Activated effector memory CD4-positive, alpha-beta T cell treated with anti-CD3 and anti-CD28 coated beads, Interleukin-2, amount 50 U/mL, for 16 hours (primary cell): ENCODE measurements around the gene FKBP1C.
"Not testable (repeated sequence)": the region's sequence is repeated elsewhere in the genome, so short reads cannot be mapped to it uniquely, and the experiment has no call there.

Source experiments
- DNase-seq: peaks from one replicate; pipeline ENCODE4 v3.0.0-alpha.2; 2020

FKBP1C gene

GRCh38 chr6:63211343-63211742 lies at the start of gene FKBP1C:
TSS of gene FKBP1C (plus strand) at chr6:63211469.
- DNase-seq, result not testable (repeated sequence)

- not testable (repeated sequence) for DNase-seq
These were observed 47.0 kb upstream of the FKBP1C start for GRCh38 chr6:63164047-63164803.

- no peak for DNase-seq
These were observed 37.1 kb upstream of the FKBP1C start for GRCh38 chr6:63174173-63174572.

- DNase-seq, result no peak
These were observed 35.1 kb upstream of the FKBP1C start for GRCh38 chr6:63176181-63176580.

GRCh38 chr6:63180367-63180766 lies 30.9 kb upstream of the FKBP1C start:
- DNase-seq, result no peak

- no peak for DNase-seq
These were observed 24.3 kb upstream of the FKBP1C start for GRCh38 chr6:63186970-63187369.

GRCh38 chr6:63188828-63189227 lies 22.4 kb upstream of the FKBP1C start:
- DNase-seq, result no peak

- no peak for DNase-seq
These were observed 17.9 kb upstream of the FKBP1C start for GRCh38 chr6:63193324-63193723.

- DNase-seq, result no peak
These were observed 13.5 kb upstream of the FKBP1C start for GRCh38 chr6:63197741-63198140.

- DNase-seq, result no peak
These were observed 2.1 kb downstream of the FKBP1C start for GRCh38 chr6:63213325-63213724.

GRCh38 chr6:63214816-63215215 lies 3.5 kb downstream of the FKBP1C start:
- DNase-seq, result no peak

- DNase-seq, result no peak
These were observed 12.9 kb downstream of the FKBP1C start for GRCh38 chr6:63224179-63224578.

GRCh38 chr6:63225987-63226386 lies 14.7 kb downstream of the FKBP1C start:
- not testable (repeated sequence) for DNase-seq

- DNase-seq, result not testable (repeated sequence)
These were observed 16.9 kb downstream of the FKBP1C start for GRCh38 chr6:63227928-63228894.

GRCh38 chr6:63230027-63230426 lies 18.8 kb downstream of the FKBP1C start:
- not testable (repeated sequence) for DNase-seq

- DNase-seq, result not testable (repeated sequence)
These were observed 19.2 kb downstream of the FKBP1C start for GRCh38 chr6:63230511-63230910.

- no peak for DNase-seq
These were observed 25.1 kb downstream of the FKBP1C start for GRCh38 chr6:63236398-63236817.

GRCh38 chr6:63245420-63245819 lies 34.2 kb downstream of the FKBP1C start:
- no peak for DNase-seq

GRCh38 chr6:63245909-63246308 lies 34.6 kb downstream of the FKBP1C start:
- DNase-seq, result no peak

GRCh38 chr6:63246581-63246980 lies 35.3 kb downstream of the FKBP1C start:
- DNase-seq, result no peak

GRCh38 chr6:63249875-63250482 lies 38.7 kb downstream of the FKBP1C start:
- DNase-seq, result no peak

GRCh38 chr6:63259153-63259552 lies 47.9 kb downstream of the FKBP1C start:
- no peak for DNase-seq

- DNase-seq, result no peak
These were observed 50.6 kb downstream of the FKBP1C start for GRCh38 chr6:63261820-63262219.
